K562 (cell line): Measurements from ENCODE around the gene CMIP. TPM values are rescaled to one million over a fixed set of nuclear protein-coding genes. Genes with fewer than 3 reads are reported as not detected.
A peak's percentile ranks its signal among the peaks of the same experiment; 100 is the strongest.

Source experiments
- ATF3 ChIP-seq, 2 experiments: fragments of 450-650 bp in 1 of 2; sonication (generic) in 1 of 2; formaldehyde crosslinking in 1 of 2; IDR thresholded peaks in 1 of 2; conservative IDR thresholded peaks in 1 of 2; 2 replicates each; pipeline versions ENCODE4 v1.6.1 to v1.8.1; 2016 to 2023; ENCODE audit warnings: mild to moderate bottlenecking in 2 of 2, moderate library complexity in 2 of 2, inconsistent platforms in 1 of 2, missing genetic modification reagents in 1 of 2
- CREBBP ChIP-seq: IDR thresholded peaks from one replicate; pipeline ENCODE4 v1.6.1; 2012; ENCODE audit warnings: low read depth, mild to moderate bottlenecking, control low read depth, inconsistent platforms, low read length
- CTCFL ChIP-seq: IDR thresholded peaks from 2 replicates; pipeline ENCODE4 v1.6.1; 2011; ENCODE audit warnings: borderline replicate concordance, low read depth, mild to moderate bottlenecking, moderate library complexity, low read length; ENCODE audit not compliant: insufficient read depth, poor library complexity, severe bottlenecking
- IRF2 ChIP-seq: sonication (generic); formaldehyde crosslinking; IDR thresholded peaks from 2 replicates; pipeline ENCODE4 v1.8.1; 2022; ENCODE audit warnings: mild to moderate bottlenecking, missing genetic modification reagents
- LCOR ChIP-seq: sonication (generic); formaldehyde crosslinking; IDR thresholded peaks from 2 replicates; pipeline ENCODE4 v1.8.0; 2022; ENCODE audit warnings: mild to moderate bottlenecking, missing genetic modification reagents
- MAFK ChIP-seq: IDR thresholded peaks from 2 replicates; pipeline ENCODE4 v1.6.1; 2011; ENCODE audit warnings: low read length, improper control_type of control experiment
- MCM5 ChIP-seq: fragments of 450-650 bp; IDR thresholded peaks from 2 replicates; pipeline ENCODE4 v1.6.1; 2016; ENCODE audit warnings: low read depth
- MTF1 ChIP-seq: fragments of 250-450 bp; sonication (Bioruptor Pico); IDR thresholded peaks from 2 replicates; pipeline ENCODE4 v1.9.0; 2021; ENCODE audit warnings: moderate library complexity, mild to moderate bottlenecking, inconsistent platforms, borderline replicate concordance
- MYC ChIP-seq, 2 experiments: fragments of 250-450 bp in 1 of 2; sonication (Bioruptor Pico) in 1 of 2; IDR thresholded peaks; 2 replicates each; pipeline versions ENCODE4 v1.5.1 to v1.6.1; 2012 to 2021; ENCODE audit warnings: low read depth in 2 of 2, borderline replicate concordance in 1 of 2, improper control_type of control experiment in 1 of 2, low read length in 1 of 2, mild to moderate bottlenecking in 1 of 2, moderate library complexity in 1 of 2
- NFXL1 ChIP-seq: fragments of 450-650 bp; formaldehyde crosslinking; IDR thresholded peaks from 2 replicates; pipeline ENCODE4 v1.4.0; 2021; ENCODE audit warnings: mild to moderate bottlenecking
- NR2C2 ChIP-seq, 2 experiments: fragments of 200-800 bp in 1 of 2; sonication (Bioruptor generic) in 1 of 2; sonication (generic) in 1 of 2; formaldehyde crosslinking in 1 of 2; IDR thresholded peaks; 2 replicates each; pipeline versions ENCODE4 v1.6.1 to v1.8.0; 2016 to 2022; ENCODE audit warnings: mild to moderate bottlenecking in 1 of 2, missing compliant biosample characterization in 1 of 2, missing genetic modification characterization in 1 of 2, missing genetic modification reagents in 1 of 2
- PHB2 ChIP-seq: fragments of 450-650 bp; IDR thresholded peaks from 2 replicates; pipeline ENCODE4 v1.6.1; 2017; ENCODE audit warnings: low read depth
- RBM22 ChIP-seq: fragments of 200-400 bp; formaldehyde crosslinking; IDR thresholded peaks from 2 replicates; pipeline ENCODE4 v1.6.1; 2018; ENCODE audit warnings: low read length, low read depth; ENCODE audit not compliant: poor library complexity, severe bottlenecking
- SAFB ChIP-seq: fragments of 200-400 bp; formaldehyde crosslinking; IDR thresholded peaks from 2 replicates; pipeline ENCODE4 v1.6.1; 2017; ENCODE audit warnings: low read depth, low read length, borderline replicate concordance
- SP1 ChIP-seq: sonication (generic); formaldehyde crosslinking; IDR thresholded peaks from 2 replicates; pipeline ENCODE4 v1.8.1; 2022; ENCODE audit warnings: mild to moderate bottlenecking, missing genetic modification reagents
- TSC22D4 ChIP-seq: fragments of 450-650 bp; IDR thresholded peaks from 2 replicates; pipeline ENCODE4 v1.6.1; 2016; ENCODE audit warnings: missing genetic modification characterization, missing biosample characterization, control low read depth
- XRCC5 ChIP-seq: fragments of 200-400 bp; formaldehyde crosslinking; IDR thresholded peaks from 2 replicates; pipeline ENCODE4 v1.6.1; 2017; ENCODE audit warnings: low read depth, mild to moderate bottlenecking, low read length
- ZBTB11 ChIP-seq, 3 experiments: fragments of 200-800 bp in 1 of 3; fragments of 250-450 bp in 1 of 3; fragments of 450-650 bp in 1 of 3; sonication (Bioruptor Pico) in 1 of 3; sonication (Bioruptor generic) in 1 of 3; formaldehyde crosslinking in 1 of 3; IDR thresholded peaks; 2 replicates each; pipeline versions ENCODE4 v1.6.1 to v1.8.0; 2016 to 2022; ENCODE audit warnings: mild to moderate bottlenecking in 2 of 3, missing genetic modification characterization in 2 of 3, missing compliant biosample characterization in 1 of 3, moderate library complexity in 1 of 3
- polyA plus RNA-seq, 8 experiments: library from polyadenylated mRNA; depleted of rRNA in 4 of 8; stranded (reverse) in 5 of 8; unstranded in 3 of 8; fragments of >200 nt; fragmentation: Nextera tagmentation in 2 of 8; fragmentation: Illumina TruSeq in 1 of 8; extraction: Ambion mirVana in 2 of 8; extraction: Trizol in 1 of 8; gene quantifications; 2 replicates each; pipeline versions ENCODE4 v1.2.1 to v1.2.3, GENCODE V29; 2011 to 2014; ENCODE audit warnings: inconsistent platforms in 1 of 8, missing spikeins in 1 of 8
- total RNA-seq, 7 experiments: library from RNA; depleted of rRNA in 6 of 7; stranded (reverse); fragments of >200 nt in 6 of 7; fragmentation: Illumina TruSeq in 2 of 7; extraction: Trizol in 2 of 7; gene quantifications; 2 replicates each; pipeline versions ENCODE4 v1.2.1 to v1.2.3, GENCODE V29; 2011 to 2021; ENCODE audit warnings: low replicate concordance in 1 of 7

Gene CMIP
- total and polyA plus RNA-seq, 9 of the 15 experiments (the other 6 are each of a cell fraction or from before 2014, with no cell fraction given): 0.94 to 82.5 (median 10.3) TPM

- TF ChIP-seq MAFK (peak; percentile 31; the same call in 1 of the 2 replicates), MYC (IDR thresholded peaks at IDR 0.05; ENCODE audit: low read depth, low read length) (no peak; the same call in none of the 2 replicates), MYC (CRISPR knock-in tag; IDR thresholded peaks at IDR 0.05; ENCODE audit: borderline replicate concordance, low read depth) (peak; percentile 72; the same call in 1 of the 2 replicates), NR2C2 (CRISPR knock-in tag; IDR thresholded peaks at IDR 0.05) (no peak; the same call in 1 of the 2 replicates), NR2C2 (tag; IDR thresholded peaks at IDR 0.05) (peak; percentile 49), MCM5 (no peak), MTF1 (CRISPR knock-in tag) (no peak), CTCFL (no peak), RBM22 (no peak), SP1 (CRISPR knock-in tag) (peak; percentile 85), CREBBP (no peak), TSC22D4 (tag) (no peak), ZBTB11 (CRISPR knock-in tag; IDR thresholded peaks at IDR 0.05) (peak in 1 of 3 experiments; percentile 84; a peak in 2 of 6 replicates), LCOR (CRISPR knock-in tag) (peak; percentile 97), IRF2 (CRISPR knock-in tag) (no peak), XRCC5 (peak; percentile 78; the same call in 1 of the 2 replicates), PHB2 (peak; percentile 87), ATF3 (IDR thresholded peaks at IDR 0.05) (peak; percentile 57; the same call in 1 of the 2 replicates), ATF3 (CRISPR knock-in tag; conservative IDR thresholded peaks at IDR 0.05) (no peak; the same call in 1 of the 2 replicates), NFXL1 (CRISPR knock-in tag) (no peak), SAFB (no peak)
These were observed 51.0 kb downstream of the CMIP start (continued) for GRCh38 chr16:81495321-81496234.
